K562 (cell line): ENCODE results near the gene ABHD17C. TPM values are rescaled to one million over a fixed set of nuclear protein-coding genes. Genes with fewer than 3 reads are reported as not detected.
A peak's percentile ranks its signal among the peaks of the same experiment; 100 is the strongest.

Experiments
- ATAC-seq: fragments of 200-7000 bp; cut with Tn5 transposase; 3 replicates; pipeline ENCODE4 v1.9.1; 2020; ENCODE audit warnings: moderate library complexity
- BruUV-seq: library from RNA; stranded (reverse); fragments of 400-500 nt; replicated peaks from 2 replicates; lab custom pipeline; 2021; lab: Mats Ljungman, UMichigan
- CTCF ChIA-PET: fragments of 300-600 bp; formaldehyde crosslinking; extraction: SDS; loops from one replicate; lab custom pipeline; 2021; ENCODE audit warnings: low intra/inter-chr PET ratio; lab: Yijun Ruan, JAX
- POLR2A ChIA-PET: fragments of 300-600, 350-650 bp; sonication (Branson Sonifier 250); formaldehyde crosslinking; extraction: SDS; loops from one replicate; lab custom pipeline; 2021; ENCODE audit warnings: antibody characterized with exemption, inconsistent platforms; lab: Yijun Ruan, JAX
- DNase-seq, 4 experiments: peaks; one replicate each; pipeline versions ENCODE4 v3.0.0 to v3.0.0-alpha.2; 2011 to 2018; ENCODE audit warnings: low spot score in 3 of 4, mixed read lengths in 3 of 4; ENCODE audit errors: extremely low read depth in 1 of 4
- FAIRE-seq: peaks from 2 replicates; lab custom pipeline; 2011; peaks lifted over from hg19 to GRCh38; lab: Jason Lieb, UNC
- H2AFZ ChIP-seq: 2 replicates; pipeline ENCODE4 v1.6.0; 2011; ENCODE audit warnings: low read depth, low read length, control low read depth, inconsistent platforms
- H3K27ac ChIP-seq: fragments of 200-600 bp; 3 replicates; pipeline ENCODE4 v1.8.0; 2011; ENCODE audit warnings: low read depth, mild to moderate bottlenecking, control low read depth, inconsistent platforms, low read length, moderate library complexity, mixed read lengths; ENCODE audit errors: extremely low read depth
- H3K27me3 ChIP-seq, 2 experiments: fragments of 300-600 bp in 1 of 2; 2 replicates in 1 of 2; 3 replicates in 1 of 2; pipeline versions ENCODE4 v1.6.0 to v1.8.0; 2011; ENCODE audit warnings: inconsistent platforms in 2 of 2, low read length in 2 of 2, mild to moderate bottlenecking in 1 of 2, mixed read lengths in 1 of 2, moderate library complexity in 1 of 2; ENCODE audit not compliant: control insufficient read depth in 2 of 2, insufficient read depth in 2 of 2
- H3K36me3 ChIP-seq: fragments of 300-600 bp; 3 replicates; pipeline ENCODE4 v1.8.0; 2011; ENCODE audit warnings: mild to moderate bottlenecking, low read length, inconsistent platforms; ENCODE audit not compliant: control insufficient read depth, insufficient read depth
- H3K4me1 ChIP-seq, 2 experiments: fragments of 200-600 bp in 1 of 2; replicated peaks in 1 of 2; 2 replicates in 1 of 2; 3 replicates in 1 of 2; pipeline versions ENCODE4 v1.5.1 to v1.8.0; 2011; ENCODE audit warnings: inconsistent platforms in 2 of 2, low read length in 2 of 2, mild to moderate bottlenecking in 1 of 2, mixed read lengths in 1 of 2, moderate library complexity in 1 of 2; ENCODE audit not compliant: control insufficient read depth in 2 of 2, insufficient read depth in 2 of 2
- H3K4me2 ChIP-seq: 2 replicates; pipeline ENCODE4 v1.6.1; 2011; ENCODE audit warnings: low read length, control low read depth, inconsistent platforms, mixed read lengths; ENCODE audit not compliant: insufficient read depth
- H3K4me3 ChIP-seq: fragments of 200-600 bp; sonication (generic), shearing (Covaris generic); 2 replicates; pipeline ENCODE4 v1.5.1; 2016; ENCODE audit warnings: control low read depth, inconsistent platforms
- H3K79me2 ChIP-seq: fragments of 200-600 bp; 3 replicates; pipeline ENCODE4 v1.8.0; 2011; ENCODE audit warnings: low read length, inconsistent platforms; ENCODE audit not compliant: control insufficient read depth, insufficient read depth
- H3K9ac ChIP-seq, 2 experiments: 2 replicates each; pipeline versions ENCODE4 v1.6.0 to v1.6.1; 2011; ENCODE audit warnings: low read depth in 2 of 2, low read length in 2 of 2, control low read depth in 1 of 2, inconsistent platforms in 1 of 2, mild to moderate bottlenecking in 1 of 2, mixed read lengths in 1 of 2; ENCODE audit not compliant: insufficient read depth in 1 of 2
- H3K9me1 ChIP-seq: one replicate; pipeline ENCODE4 v1.6.0; 2011; ENCODE audit warnings: inconsistent platforms, mild to moderate bottlenecking, low read length, moderate library complexity; ENCODE audit not compliant: control insufficient read depth, insufficient read depth
- H3K9me3 ChIP-seq: replicated peaks from 2 replicates; pipeline ENCODE4 v1.5.1; 2011; ENCODE audit warnings: low read depth, low read length, inconsistent platforms; ENCODE audit not compliant: control insufficient read depth, insufficient read depth
- H4K20me1 ChIP-seq: replicated peaks from 2 replicates; pipeline ENCODE4 v1.6.1; 2011; ENCODE audit warnings: low read length, inconsistent platforms, mixed read lengths; ENCODE audit not compliant: control insufficient read depth, insufficient read depth
- CGGBP1 ChIP-seq: fragments of 250-450 bp; sonication (Bioruptor Pico); IDR thresholded peaks from 2 replicates; pipeline ENCODE4 v1.9.0; 2021; ENCODE audit warnings: mild to moderate bottlenecking
- EGR1 ChIP-seq: fragments of 450-650 bp; conservative IDR thresholded peaks from 2 replicates; pipeline ENCODE4 v1.6.1; 2017; ENCODE audit warnings: mild to moderate bottlenecking
- IFI16 ChIP-seq: fragments of 250-450 bp; sonication (Bioruptor Pico); IDR thresholded peaks from 2 replicates; pipeline ENCODE4 v2.1.2; 2022; ENCODE audit warnings: mild to moderate bottlenecking, inconsistent platforms
- ZNF165 ChIP-seq: fragments of 250-450 bp; sonication (Bioruptor Pico); IDR thresholded peaks from 2 replicates; pipeline ENCODE4 v1.4.0; 2020; ENCODE audit warnings: borderline replicate concordance
- ZNF316 ChIP-seq: fragments of 450-650 bp; IDR thresholded peaks from 2 replicates; pipeline ENCODE4 v1.6.1; 2016
- ZNF77 ChIP-seq: fragments of 250-450 bp; sonication (Bioruptor Pico); IDR thresholded peaks from 2 replicates; pipeline ENCODE4 v1.5.0; 2020
- WGBS: fragments of 100-300 bp; shearing (Covaris generic); methylation state at CpG from one replicate; pipeline ENCODE4 v1.1.6; 2016; ENCODE audit warnings: low coverage, mixed read lengths; ENCODE audit not compliant: insufficient coverage; ENCODE audit errors: missing lambda C conversion rate; 5-methylcytosine and 5-hydroxymethylcytosine counted together
- in situ Hi-C: fragments of 300-500 bp; cut with MboI; formaldehyde crosslinking; loops from 4 replicates; pipeline ENCODE4 v1.15.0; 2018; ENCODE audit warnings: inconsistent platforms, mixed read lengths
- intact Hi-C: fragments of 100-400 bp; cut with micrococcal nuclease; formaldehyde crosslinking; loops from 2 replicates; pipeline ENCODE4 v1.14.2; 2022
- polyA plus RNA-seq, 8 experiments: library from polyadenylated mRNA; depleted of rRNA in 4 of 8; stranded (reverse) in 5 of 8; unstranded in 3 of 8; fragments of >200 nt; fragmentation: Nextera tagmentation in 2 of 8; fragmentation: Illumina TruSeq in 1 of 8; extraction: Ambion mirVana in 2 of 8; extraction: Trizol in 1 of 8; gene quantifications; 2 replicates each; pipeline versions ENCODE4 v1.2.1 to v1.2.3, GENCODE V29; 2011 to 2014; ENCODE audit warnings: inconsistent platforms in 1 of 8, missing spikeins in 1 of 8
- total RNA-seq, 7 experiments: library from RNA; depleted of rRNA in 6 of 7; stranded (reverse); fragments of >200 nt in 6 of 7; fragmentation: Illumina TruSeq in 2 of 7; extraction: Trizol in 2 of 7; gene quantifications; 2 replicates each; pipeline versions ENCODE4 v1.2.1 to v1.2.3, GENCODE V29; 2011 to 2021; ENCODE audit warnings: low replicate concordance in 1 of 7
- TF ChIP-seq, protein P1 (sequence below), 2 experiments: fragments of 150-350 bp in 1 of 2; IDR thresholded peaks; 2 replicates each; pipeline ENCODE4 v1.6.1; 2012 to 2016; ENCODE audit warnings: low read depth in 2 of 2, low read length in 2 of 2, mild to moderate bottlenecking in 1 of 2, moderate library complexity in 1 of 2

The ABHD17C gene
- total and polyA plus RNA-seq, 9 of the 15 experiments (the other 6 are each of a cell fraction or from before 2014, with no cell fraction given) = 0.04 to 0.42 (median 0.19) TPM; not detected in 1

DNA sequence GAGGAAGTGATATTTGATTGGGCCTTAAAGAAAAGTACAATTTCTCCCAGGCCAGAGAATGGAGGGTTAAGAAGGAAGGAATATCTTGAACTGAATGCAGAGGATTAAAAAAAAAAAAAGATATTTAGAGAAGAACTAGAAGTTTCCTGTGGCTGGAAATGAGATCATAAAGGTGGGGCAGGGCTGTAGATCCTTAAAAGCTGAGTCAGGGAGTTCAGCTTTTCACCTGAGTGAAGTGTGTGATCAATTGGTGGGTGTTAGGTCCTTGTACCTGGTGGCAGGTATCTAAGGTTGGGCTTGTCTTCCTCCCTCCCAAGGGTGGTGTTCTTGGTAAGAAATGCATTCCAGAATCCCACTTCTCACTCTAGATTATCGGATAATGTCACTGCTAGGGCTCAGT lies 95.9 kb downstream of the ABHD17C start:
- no peak for ATAC-seq
- no TSS peak for BruUV-seq
- Histone ChIP-seq H3K4me1 (no peaks in the 10 kb centered on the region), H3K36me3 (no peaks in the 10 kb centered on the region), H3K9ac (no peak overlapping the region)
- intact Hi-C loops = no loop called here
- TF ChIP-seq, protein P1, sequence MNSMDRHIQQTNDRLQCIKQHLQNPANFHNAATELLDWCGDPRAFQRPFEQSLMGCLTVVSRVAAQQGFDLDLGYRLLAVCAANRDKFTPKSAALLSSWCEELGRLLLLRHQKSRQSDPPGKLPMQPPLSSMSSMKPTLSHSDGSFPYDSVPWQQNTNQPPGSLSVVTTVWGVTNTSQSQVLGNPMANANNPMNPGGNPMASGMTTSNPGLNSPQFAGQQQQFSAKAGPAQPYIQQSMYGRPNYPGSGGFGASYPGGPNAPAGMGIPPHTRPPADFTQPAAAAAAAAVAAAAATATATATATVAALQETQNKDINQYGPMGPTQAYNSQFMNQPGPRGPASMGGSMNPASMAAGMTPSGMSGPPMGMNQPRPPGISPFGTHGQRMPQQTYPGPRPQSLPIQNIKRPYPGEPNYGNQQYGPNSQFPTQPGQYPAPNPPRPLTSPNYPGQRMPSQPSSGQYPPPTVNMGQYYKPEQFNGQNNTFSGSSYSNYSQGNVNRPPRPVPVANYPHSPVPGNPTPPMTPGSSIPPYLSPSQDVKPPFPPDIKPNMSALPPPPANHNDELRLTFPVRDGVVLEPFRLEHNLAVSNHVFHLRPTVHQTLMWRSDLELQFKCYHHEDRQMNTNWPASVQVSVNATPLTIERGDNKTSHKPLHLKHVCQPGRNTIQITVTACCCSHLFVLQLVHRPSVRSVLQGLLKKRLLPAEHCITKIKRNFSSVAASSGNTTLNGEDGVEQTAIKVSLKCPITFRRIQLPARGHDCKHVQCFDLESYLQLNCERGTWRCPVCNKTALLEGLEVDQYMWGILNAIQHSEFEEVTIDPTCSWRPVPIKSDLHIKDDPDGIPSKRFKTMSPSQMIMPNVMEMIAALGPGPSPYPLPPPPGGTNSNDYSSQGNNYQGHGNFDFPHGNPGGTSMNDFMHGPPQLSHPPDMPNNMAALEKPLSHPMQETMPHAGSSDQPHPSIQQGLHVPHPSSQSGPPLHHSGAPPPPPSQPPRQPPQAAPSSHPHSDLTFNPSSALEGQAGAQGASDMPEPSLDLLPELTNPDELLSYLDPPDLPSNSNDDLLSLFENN (IDR thresholded peaks at IDR 0.05; ENCODE audit: low read depth in 2 of 2, low read length in 2 of 2) = no peak
- TF ChIP-seq CGGBP1 (no peak), ZNF77 (no peak), EGR1 (no peak), ZNF316 (peak; percentile 33; the same call in 1 of the 2 replicates), ZNF165 (CRISPR knock-in tag) (no peak), IFI16 (CRISPR knock-in tag) (no peak)
- TF ChIP-seq, all 486 proteins: peak for 1
- H4K20me1 ChIP-seq = no peaks in the 10 kb centered on the region
- no peaks in the 10 kb centered on the region for H3K9me3 ChIP-seq
- CTCF ChIA-PET = interaction anchor here (0.7 kb wide), 1 partner anchor 55 kb away, joined by 3 read pairs; no protein-coding TSS in a partner anchor
- FAIRE-seq = no peak
- 0% methylated on average over 1 of the region's 1 CpG for WGBS
- no peak overlapping the region for H3K4me2 ChIP-seq
- POLR2A ChIA-PET = no interaction called here
- no peak overlapping the region for H3K4me3 ChIP-seq
- in situ Hi-C loops = no loop called here
- peaks cover 3 to 16% of the 10 kb centered on the region in 2 experiments; a peak in 3 of 5 replicates for H3K27me3 ChIP-seq
- no peak overlapping the region for H3K27ac ChIP-seq
- no peaks in the 10 kb centered on the region for H3K9me1 ChIP-seq
- no peak overlapping the region for H2AFZ ChIP-seq
- no peaks in the 10 kb centered on the region for H3K79me2 ChIP-seq
- no peak for DNase-seq
